GM21529 (cell line): ENCODE results near the gene PKIB.
A peak's percentile ranks its signal among the peaks of the same experiment; 100 is the strongest.

Experiments used
- ATAC-seq: cut with Tn5 transposase; IDR thresholded peaks from one replicate; pipeline ENCODE4 v1.9.1; 2021; ENCODE audit not compliant: unreplicated experiment

The PKIB gene

GRCh38 chr6:122704066-122704465 is 93.9 kb downstream of the PKIB start:
- ATAC-seq = no peak

- ATAC-seq = peak; percentile 85
These were observed 99.8 kb downstream of the PKIB start for GRCh38 chr6:122709922-122710512.

GRCh38 chr6:122710908-122711635 is 100.9 kb downstream of the PKIB start:
- no peak for ATAC-seq

- no peak for ATAC-seq
These were observed 101.9 kb downstream of the PKIB start for GRCh38 chr6:122712093-122712447.

- ATAC-seq = no peak
These were observed 102.4 kb downstream of the PKIB start for GRCh38 chr6:122712448-122713137.

GRCh38 chr6:122713138-122713537 is 102.9 kb downstream of the PKIB start:
- no peak for ATAC-seq

- no peak for ATAC-seq
These were observed 103.9 kb downstream of the PKIB start for GRCh38 chr6:122714059-122714458.

GRCh38 chr6:122715725-122716124 is 105.5 kb downstream of the PKIB start:
- no peak for ATAC-seq

GRCh38 chr6:122717350-122717749 is 107.1 kb downstream of the PKIB start:
- ATAC-seq = no peak

GRCh38 chr6:122718616-122719015 is 108.4 kb downstream of the PKIB start:
- ATAC-seq = no peak

GRCh38 chr6:122719176-122719575 is 109.0 kb downstream of the PKIB start:
- no peak for ATAC-seq

GRCh38 chr6:122722746-122723145 is 112.5 kb downstream of the PKIB start:
- ATAC-seq = no peak

- ATAC-seq = peak; percentile 46
These were observed 116.4 kb downstream of the PKIB start for GRCh38 chr6:122726649-122727048.

- ATAC-seq = no peak
These were observed 117.0 kb downstream of the PKIB start for GRCh38 chr6:122727244-122727643.

- no peak for ATAC-seq
These were observed 120.1 kb downstream of the PKIB start for GRCh38 chr6:122730334-122730733.

- ATAC-seq = peak; percentile 66
These were observed 120.7 kb downstream of the PKIB start for GRCh38 chr6:122730775-122731386.

- ATAC-seq = no peak
These were observed 123.1 kb downstream of the PKIB start for GRCh38 chr6:122733259-122733658.

GRCh38 chr6:122734529-122735395 is 124.6 kb downstream of the PKIB start:
- ATAC-seq = no peak

- no peak for ATAC-seq
These were observed 125.4 kb downstream of the PKIB start for GRCh38 chr6:122735582-122735981.

- no peak for ATAC-seq
These were observed 126.0 kb downstream of the PKIB start for GRCh38 chr6:122736163-122736562.

- ATAC-seq = no peak
These were observed 126.4 kb downstream of the PKIB start for GRCh38 chr6:122736616-122737015.
